Retina (tissue), 1 donor: ENCODE measurements around the gene WNK2.

Experiments
- DNase-seq: peaks from one replicate; pipeline ENCODE4 v3.0.0-alpha.2; 2016

WNK2 gene

DNA sequence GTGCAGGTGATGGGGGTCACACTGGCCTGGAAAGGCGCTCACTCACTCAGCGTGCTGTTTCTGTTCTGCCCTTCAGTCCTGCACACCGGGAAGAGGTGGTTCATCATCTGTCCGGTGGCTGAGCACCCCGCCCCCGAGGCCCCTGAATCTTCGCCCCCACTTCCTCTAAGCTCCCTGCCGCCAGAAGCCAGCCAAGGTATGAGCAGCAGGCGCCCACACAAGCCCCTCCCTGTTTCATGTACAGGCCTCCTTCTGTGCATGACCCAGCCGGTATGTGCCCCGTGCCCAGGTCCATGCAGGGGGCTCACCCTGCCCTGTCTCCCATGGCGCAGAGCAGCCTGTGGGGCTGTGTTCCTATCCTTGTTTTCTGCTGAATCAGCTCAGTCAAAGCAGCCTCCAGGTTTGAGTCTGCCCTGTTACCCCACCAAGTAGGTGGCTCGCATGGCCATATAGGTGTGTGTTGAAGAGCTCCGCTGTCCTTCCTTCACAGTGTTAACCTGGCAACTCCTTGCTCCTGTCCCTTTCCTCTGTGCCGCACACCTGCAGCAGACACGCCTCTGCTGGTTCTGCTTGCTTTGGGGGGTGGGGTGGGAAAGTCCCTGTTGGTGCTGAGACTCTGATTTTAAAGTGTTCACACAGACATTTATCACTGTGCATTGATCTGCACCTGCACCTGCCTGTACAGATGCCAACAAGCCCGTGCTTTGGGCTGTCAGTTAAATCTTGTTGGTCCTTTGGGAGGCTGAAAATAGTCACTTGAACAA lies 84.8 kb downstream of the WNK2 start:
- DNase-seq: no peak

- DNase-seq: no peak
Observed at GRCh38 chr9:93270976-93271375, 87.0 kb downstream of the WNK2 start.

DNA sequence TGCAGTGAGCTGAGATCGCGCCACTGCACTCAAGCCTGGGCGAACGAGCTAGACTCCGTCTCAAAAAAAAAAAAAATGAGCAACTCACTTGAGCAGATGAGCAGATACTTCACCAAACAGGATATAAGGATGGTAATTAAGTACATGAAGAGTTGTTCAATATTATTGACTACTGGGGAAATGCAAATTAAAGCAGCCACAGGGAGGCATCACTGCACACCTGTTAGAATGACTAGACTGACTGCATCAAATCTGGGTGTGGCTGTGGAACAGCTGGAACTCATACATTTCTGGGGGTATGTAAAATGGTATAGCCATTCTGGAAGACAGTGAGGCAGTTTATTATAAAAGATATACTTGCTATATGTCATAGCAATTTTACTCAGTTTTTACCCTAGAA lies 93.0 kb downstream of the WNK2 start:
- DNase-seq: no peak

- no peak for DNase-seq
Observed at GRCh38 chr9:93278144-93278543, 94.2 kb downstream of the WNK2 start.

DNA sequence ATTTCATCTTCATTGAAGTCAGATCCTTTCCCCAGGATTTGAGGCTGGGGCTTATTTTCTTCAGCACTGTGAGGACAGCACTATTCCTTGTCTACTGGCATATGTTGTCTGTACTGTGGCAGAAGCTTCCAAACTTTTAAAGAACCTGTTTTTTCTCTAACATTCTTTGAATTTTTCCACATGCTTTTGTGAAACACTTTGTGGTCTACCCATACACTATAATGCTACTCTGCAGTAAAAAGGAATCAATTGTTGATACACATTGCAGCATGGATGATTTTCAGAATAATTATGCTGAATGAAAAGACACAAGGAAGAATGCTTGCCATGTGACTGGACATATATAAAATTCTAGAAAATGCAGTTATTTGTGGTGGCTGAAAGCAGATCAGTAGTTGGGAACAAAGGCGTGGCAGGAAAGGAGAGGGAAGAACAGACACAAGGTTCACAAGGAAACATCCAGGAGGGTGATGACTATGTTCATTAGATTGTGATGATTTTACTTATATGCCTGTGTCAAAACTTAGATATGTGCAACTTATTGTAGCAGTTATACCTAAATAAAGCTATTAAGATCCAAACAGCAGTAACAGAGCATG lies 96.8 kb downstream of the WNK2 start:
- DNase-seq: no peak

DNA sequence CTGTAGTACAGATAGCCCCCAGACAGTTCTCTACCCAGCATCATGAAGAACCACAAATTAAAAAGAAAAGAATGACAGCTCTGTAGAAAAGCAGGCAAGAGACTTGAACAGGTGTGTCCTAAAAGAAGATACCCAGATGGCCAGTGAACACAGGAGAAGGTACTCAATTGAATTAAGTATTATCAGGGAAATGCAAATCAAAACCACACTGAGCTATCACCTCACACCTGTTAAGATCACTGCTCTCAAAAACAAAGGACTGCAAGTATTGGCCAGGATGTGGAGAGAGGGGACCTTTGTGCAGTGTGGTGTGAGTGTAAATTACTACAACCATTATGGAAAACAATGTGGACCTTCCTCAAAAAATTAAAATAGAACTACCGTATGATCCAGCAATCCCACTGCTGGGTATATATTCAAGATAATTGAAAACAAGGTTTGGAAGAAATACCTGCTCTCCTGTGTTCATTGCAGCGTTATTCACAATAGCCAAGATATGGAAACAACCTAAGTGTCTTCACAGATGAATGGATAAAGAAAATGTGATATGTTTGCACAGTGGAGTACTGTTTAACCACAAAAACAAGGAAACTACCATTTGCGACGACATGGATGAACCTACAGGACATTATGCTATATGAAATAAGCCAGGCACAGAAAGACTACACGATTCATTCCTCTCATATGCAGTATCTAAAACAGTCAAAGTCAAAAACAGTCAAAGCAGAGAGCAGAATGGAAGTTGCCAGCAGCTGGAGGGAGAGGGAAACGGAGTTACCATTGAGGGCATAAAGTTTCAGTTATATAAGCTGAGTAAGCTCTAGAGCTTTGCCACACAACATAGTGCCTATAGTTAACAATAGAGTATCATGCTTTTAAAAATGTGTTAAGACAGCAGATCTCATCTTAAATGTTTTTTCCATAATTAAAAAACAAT lies 102.6 kb downstream of the WNK2 start:
- DNase-seq: no peak

GRCh38 chr9:93287189-93287552 lies 103.2 kb downstream of the WNK2 start:
- DNase-seq: no peak

- DNase-seq: no peak
Observed at GRCh38 chr9:93287593-93287992, 103.7 kb downstream of the WNK2 start.

DNA sequence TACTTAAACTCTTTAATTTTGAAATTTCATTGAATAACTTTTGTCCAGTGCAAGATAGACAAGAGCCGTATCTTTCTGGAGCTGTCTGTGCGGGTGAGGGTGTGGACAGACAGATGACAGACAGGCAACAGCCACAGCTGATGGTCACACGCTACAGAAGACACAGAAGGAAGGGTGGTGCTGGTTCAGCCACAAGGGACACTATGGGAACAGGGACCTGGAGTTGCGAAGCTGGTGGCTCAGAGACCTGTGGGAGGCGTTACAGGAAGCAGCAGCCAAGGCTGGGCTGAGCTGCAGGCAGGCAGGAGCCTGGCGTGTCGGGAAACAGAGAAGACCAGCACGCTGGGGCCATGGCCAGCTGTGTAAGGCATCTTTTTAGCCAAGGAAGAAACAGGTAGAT lies 104.4 kb downstream of the WNK2 start:
- no peak for DNase-seq

DNA sequence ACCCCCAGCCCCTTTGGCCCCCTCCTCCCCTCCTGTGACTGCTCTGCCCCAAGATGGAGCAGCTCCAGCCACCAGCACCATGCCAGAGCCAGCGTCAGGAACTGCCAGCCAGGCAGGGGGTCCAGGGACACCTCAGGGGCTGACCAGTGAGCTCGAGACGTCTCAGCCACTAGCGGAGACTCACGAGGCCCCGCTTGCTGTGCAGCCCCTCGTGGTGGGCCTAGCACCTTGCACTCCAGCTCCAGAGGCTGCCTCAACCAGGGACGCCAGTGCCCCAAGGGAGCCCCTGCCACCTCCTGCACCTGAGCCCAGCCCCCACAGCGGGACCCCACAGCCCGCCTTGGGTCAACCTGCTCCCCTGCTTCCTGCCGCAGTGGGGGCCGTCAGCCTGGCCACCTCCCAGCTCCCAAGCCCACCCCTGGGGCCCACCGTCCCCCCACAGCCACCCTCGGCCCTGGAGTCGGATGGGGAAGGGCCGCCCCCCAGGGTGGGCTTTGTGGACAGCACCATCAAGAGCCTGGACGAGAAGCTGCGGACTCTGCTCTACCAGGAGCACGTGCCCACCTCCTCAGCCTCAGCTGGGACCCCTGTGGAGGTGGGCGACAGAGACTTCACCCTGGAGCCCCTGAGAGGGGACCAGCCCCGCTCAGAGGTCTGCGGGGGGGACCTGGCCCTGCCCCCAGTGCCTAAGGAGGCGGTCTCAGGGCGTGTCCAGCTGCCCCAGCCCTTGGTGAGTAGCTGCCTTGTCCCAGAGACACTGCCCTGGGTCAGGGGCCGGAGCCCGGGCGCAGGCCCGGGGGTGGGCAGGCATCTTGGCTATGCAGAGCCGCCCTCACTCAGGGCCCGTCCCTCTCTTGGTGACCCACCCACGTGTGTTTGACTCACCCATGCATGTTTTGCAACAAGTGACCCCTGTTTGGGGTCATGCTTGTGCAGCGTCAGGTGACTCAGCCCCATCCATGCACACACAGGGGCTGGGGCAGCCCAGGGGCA lies 105.2 kb downstream of the WNK2 start:
- DNase-seq: no peak

- no peak for DNase-seq
Observed at GRCh38 chr9:93290495-93291434, 106.8 kb downstream of the WNK2 start.

DNA sequence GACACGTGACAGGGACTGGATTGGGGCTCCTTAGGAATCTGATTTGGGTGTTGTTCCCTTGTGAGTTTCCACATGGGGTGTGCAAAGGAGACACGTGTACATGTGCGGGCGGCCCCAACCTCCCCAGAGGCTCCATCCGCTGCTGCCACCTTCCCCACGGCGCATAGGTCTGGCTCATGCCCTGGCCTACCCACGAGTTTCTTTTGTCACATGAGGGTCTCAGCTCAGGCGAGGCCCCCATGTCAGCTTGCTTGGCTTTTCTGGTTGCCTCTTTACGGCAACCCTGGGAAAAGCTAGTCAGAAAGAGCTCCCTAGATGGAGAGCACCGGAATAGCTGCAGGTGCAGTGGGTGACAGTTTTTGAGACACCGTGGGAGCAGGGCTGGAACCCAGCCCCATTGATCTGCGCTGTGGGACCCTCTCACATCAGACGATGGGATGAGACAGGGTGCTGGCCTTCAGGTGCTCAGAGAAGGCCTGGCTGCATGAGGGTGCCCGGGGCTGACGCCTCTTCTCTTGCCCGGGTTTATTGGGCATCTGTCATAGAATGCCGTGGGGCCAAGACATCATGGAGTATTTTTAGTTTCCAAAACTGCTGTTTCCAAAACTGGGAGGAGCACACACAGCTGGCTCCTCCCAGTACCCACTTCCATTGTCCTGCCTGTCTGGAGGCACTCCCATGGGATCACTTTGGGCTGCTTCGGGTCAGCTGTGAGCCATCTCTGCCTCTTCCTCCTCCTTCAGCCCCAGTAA lies 107.8 kb downstream of the WNK2 start:
- no peak for DNase-seq

- no peak for DNase-seq
Observed at GRCh38 chr9:93292288-93292615, 108.3 kb downstream of the WNK2 start.

DNA sequence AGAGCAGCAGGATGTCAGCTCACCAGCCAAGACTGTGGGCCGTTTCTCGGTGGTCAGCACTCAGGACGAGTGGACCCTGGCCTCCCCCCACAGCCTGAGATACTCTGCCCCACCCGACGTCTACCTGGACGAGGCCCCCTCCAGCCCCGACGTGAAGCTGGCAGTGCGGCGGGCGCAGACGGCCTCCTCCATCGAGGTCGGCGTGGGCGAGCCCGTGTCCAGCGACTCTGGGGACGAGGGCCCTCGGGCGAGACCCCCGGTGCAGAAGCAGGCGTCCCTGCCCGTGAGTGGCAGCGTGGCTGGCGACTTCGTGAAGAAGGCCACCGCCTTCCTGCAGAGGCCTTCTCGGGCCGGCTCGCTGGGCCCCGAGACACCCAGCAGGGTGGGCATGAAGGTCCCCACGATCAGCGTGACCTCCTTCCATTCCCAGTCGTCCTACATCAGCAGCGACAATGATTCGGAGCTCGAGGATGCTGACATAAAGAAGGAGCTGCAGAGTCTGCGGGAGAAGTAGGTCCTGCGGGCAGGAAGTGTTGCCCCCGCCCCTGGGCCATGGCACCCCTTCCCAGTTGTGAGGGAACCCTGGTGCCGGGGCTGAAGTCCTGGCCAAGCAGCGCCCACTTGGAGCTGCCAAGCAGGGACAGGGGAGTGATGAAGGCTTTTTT lies 108.9 kb downstream of the WNK2 start:
- DNase-seq: no peak

- DNase-seq: no peak
Observed at GRCh38 chr9:93294011-93294410, 110.1 kb downstream of the WNK2 start.

- no peak for DNase-seq
Observed at GRCh38 chr9:93295031-93295430, 111.1 kb downstream of the WNK2 start.

DNA sequence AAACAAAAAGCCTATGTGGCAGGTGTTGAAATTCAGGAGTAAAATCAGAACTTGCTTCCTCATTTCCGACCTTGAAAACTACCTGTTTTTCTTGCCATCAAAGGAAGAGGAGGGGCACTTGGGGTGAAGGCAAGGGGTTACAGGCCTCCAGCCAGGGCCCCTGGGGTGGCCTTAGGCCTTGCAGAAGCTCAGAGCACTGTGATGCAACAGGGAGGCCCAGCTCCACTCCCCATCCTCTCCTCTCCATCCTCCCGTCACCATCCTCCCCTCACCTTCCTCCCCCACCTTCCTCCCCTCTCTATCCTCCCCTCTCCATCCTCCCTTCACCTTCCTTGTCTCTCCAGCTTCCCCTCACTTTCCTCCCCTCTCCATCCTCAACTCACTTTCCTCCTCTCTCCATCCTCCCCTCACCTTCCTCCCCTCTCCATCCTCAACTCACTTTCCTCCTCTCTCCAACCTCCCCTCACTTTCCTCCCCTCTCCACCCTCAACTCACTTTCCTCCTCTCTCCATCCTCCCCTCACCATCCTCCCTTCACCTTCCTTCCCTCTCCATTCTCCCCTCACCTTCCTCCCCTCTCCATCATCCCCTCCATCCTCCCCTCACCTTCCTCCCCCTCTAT lies 111.6 kb downstream of the WNK2 start:
- DNase-seq: no peak

DNA sequence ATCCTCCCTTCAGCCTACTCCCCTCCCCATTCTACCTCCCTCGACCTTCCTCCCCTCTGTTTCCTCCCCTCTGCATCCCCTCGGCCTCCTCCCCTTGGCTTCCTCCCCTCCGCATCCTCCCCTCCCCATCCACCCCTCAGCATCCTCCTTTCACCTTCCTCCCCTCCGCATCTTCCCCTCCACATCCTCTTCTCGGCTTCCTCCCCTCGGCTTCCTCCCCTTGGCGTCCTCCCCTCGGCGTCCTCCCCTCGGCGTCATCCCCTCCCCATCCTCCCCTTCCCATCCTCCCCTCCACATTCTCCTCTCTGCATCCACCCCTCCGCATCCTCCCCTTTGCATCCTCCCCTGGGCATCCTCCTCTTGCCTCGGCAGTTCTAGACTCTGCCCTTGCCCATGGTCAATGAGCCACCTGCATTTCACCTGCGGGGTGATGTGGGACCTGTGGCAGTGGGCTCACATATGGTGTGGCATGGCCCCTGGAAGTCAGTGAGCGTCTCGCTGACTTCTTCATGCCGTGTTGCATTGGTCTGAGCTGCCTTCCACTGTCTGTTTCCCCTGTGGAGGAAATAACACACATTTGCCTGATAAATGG lies 113.0 kb downstream of the WNK2 start:
- no peak for DNase-seq
